Nephron (organoid): Measurements from ENCODE around the gene C2orf69.

Experiments
- H3K27ac Mint-ChIP-seq, 3 experiments: 2 replicates each; pipeline ENCODE4 v1.8.0; 2020; ENCODE audit warnings: mixed read lengths in 3 of 3, mild to moderate bottlenecking in 2 of 3, moderate library complexity in 1 of 3
- H3K27me3 Mint-ChIP-seq: 2 replicates; pipeline ENCODE4 v1.8.0; 2021; ENCODE audit warnings: low read depth, mild to moderate bottlenecking, moderate library complexity, mixed read lengths
- H3K36me3 Mint-ChIP-seq: 2 replicates; pipeline ENCODE4 v1.8.0; 2020; ENCODE audit warnings: low read depth, mixed read lengths
- H3K4me1 Mint-ChIP-seq: 2 replicates; pipeline ENCODE4 v1.8.0; 2020; ENCODE audit warnings: mixed read lengths
- H3K4me3 Mint-ChIP-seq, 3 experiments: 2 replicates each; pipeline ENCODE4 v1.8.0; 2020; ENCODE audit warnings: mild to moderate bottlenecking in 3 of 3, mixed read lengths in 3 of 3, moderate library complexity in 2 of 3
- H3K9me3 Mint-ChIP-seq: 2 replicates; pipeline ENCODE4 v1.8.0; 2020; ENCODE audit warnings: mixed read lengths
- TF ChIP-seq, protein P1 (sequence below), 3 experiments: fragments of 200-600 bp; sonication (generic); IDR thresholded peaks; one replicate each; pipeline ENCODE4 v1.5.0; 2021; ENCODE audit warnings: antibody characterized with exemption in 3 of 3; ENCODE audit not compliant: unreplicated experiment in 3 of 3

The C2orf69 gene

DNA sequence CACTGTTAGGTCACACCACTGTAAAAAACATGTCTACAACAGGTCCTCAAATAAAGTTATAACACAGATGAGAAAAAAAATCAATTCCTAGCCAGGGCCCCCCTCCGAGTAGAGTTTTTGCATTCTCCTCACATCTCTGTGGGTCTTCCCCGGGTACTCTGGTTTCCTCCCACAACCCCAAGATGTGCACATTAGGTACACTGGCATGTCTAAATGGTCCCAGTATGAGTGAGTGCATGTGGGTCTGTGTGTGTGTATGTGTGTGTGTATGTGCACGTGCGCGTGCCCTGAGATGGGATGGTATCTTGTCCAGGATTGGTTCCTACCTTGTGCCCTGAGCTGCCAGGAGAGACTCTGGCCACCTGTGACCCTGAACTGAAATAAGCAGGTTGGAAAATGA, 39.3 kb downstream of the C2orf69 start:
- H3K27ac Mint-ChIP-seq = no peak overlapping the region
- peak overlapping the region in 1 of 3 experiments; percentile 18 for H3K4me3 Mint-ChIP-seq
- peaks cover 17% of the 10 kb centered on the region for H3K4me1 Mint-ChIP-seq
- no peaks in the 10 kb centered on the region for H3K27me3 Mint-ChIP-seq
- H3K9me3 Mint-ChIP-seq = no peaks in the 10 kb centered on the region
- peaks cover 28% of the 10 kb centered on the region for H3K36me3 Mint-ChIP-seq
- TF ChIP-seq, protein P1, sequence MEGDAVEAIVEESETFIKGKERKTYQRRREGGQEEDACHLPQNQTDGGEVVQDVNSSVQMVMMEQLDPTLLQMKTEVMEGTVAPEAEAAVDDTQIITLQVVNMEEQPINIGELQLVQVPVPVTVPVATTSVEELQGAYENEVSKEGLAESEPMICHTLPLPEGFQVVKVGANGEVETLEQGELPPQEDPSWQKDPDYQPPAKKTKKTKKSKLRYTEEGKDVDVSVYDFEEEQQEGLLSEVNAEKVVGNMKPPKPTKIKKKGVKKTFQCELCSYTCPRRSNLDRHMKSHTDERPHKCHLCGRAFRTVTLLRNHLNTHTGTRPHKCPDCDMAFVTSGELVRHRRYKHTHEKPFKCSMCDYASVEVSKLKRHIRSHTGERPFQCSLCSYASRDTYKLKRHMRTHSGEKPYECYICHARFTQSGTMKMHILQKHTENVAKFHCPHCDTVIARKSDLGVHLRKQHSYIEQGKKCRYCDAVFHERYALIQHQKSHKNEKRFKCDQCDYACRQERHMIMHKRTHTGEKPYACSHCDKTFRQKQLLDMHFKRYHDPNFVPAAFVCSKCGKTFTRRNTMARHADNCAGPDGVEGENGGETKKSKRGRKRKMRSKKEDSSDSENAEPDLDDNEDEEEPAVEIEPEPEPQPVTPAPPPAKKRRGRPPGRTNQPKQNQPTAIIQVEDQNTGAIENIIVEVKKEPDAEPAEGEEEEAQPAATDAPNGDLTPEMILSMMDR (IDR thresholded peaks at IDR 0.05; ENCODE audit: unreplicated experiment in 3 of 3) = no peak

DNA sequence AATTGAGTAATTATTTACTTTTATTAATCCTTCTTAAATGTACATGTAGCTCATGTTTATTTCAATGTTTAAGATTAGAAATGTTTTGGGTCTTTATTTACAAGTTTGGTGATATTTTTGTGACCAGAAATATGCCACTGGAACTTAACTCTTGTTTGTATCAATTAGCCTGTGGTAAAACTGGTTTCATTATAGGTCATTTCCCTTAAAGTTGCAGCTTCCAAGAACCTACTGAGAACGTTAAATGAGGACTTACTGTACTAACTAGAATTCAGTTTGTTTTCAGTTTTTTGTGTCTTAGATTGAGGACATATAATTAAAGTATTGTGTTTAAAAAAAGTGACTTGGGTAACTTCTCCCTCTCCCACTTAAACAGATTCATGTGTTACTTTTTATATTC, 39.9 kb downstream of the C2orf69 start:
- H3K9me3 Mint-ChIP-seq = no peaks in the 10 kb centered on the region
- TF ChIP-seq, protein P1 (IDR thresholded peaks at IDR 0.05; ENCODE audit: unreplicated experiment in 3 of 3) = no peak
- H3K4me1 Mint-ChIP-seq = peaks cover 19% of the 10 kb centered on the region
- no peak overlapping the region for H3K4me3 Mint-ChIP-seq
- H3K27ac Mint-ChIP-seq = no peak overlapping the region
- no peaks in the 10 kb centered on the region for H3K27me3 Mint-ChIP-seq
- peaks cover 23% of the 10 kb centered on the region for H3K36me3 Mint-ChIP-seq

DNA sequence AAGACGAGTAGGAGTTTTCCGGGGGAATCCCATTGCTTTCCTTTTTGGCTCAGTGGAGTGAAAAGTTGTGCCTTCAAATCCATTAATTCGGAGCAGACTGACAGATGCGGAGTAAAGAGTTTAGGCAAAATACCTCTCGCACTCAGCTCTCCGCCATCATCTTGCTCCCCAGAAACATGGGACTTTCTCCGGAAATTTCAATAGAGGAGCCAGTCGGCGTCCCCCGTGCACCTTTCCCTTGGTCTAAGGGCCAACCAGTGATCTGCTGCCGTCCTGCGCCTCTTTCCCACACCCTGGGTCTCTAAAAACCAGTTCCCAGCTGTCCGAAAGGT, 43.9 kb downstream of the C2orf69 start:
- H3K36me3 Mint-ChIP-seq = peaks cover 18% of the 10 kb centered on the region
- TF ChIP-seq, protein P1 (IDR thresholded peaks at IDR 0.05; ENCODE audit: unreplicated experiment in 3 of 3) = no peak
- H3K4me3 Mint-ChIP-seq = peak overlapping the region; percentile 100
- H3K9me3 Mint-ChIP-seq = no peaks in the 10 kb centered on the region
- no peaks in the 10 kb centered on the region for H3K27me3 Mint-ChIP-seq
- H3K4me1 Mint-ChIP-seq = peaks cover 34% of the 10 kb centered on the region
- H3K27ac Mint-ChIP-seq = peak overlapping the region; percentile 97 to 99 (median 99)

DNA sequence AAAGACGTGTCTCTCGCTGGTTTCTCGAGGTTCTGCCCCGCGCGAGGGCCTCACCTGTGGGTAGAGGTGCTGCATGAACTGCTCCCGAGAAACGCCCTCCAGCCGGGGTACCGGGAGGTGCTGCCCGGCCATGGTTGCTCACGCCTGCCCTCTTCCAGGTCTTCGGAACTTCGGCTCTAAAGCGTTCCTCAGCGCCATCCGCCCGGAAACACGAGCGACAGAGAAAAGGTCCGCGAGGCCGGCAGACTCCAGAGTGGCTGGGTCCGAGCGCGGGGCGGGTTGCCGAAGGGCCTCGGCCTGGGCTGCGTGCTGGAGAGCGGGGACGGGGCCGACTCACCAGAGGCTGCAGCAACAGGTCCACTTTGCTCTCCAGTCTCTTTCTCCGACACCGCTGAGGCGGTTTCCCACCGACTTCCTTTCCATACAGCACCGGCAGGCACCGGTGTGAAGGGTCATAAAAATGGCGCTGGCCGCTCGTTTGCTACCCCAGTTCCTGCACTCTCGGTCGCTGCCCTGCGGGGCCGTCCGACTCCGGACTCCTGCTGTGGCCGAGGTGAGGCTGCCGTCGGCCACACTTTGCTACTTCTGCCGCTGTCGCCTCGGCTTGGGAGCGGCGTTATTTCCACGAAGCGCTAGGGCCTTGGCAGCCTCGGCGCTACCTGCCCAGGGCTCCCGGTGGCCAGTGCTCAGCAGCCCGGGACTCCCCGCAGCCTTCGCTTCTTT, 44.4 kb downstream of the C2orf69 start, which contains the start of the genes MAIP1 and TYW5:
Gene MAIP1, plus strand, starts transcription at position 244 of the 723 bp plus-strand sequence. Its CDS starts 217 bp downstream, at position 461.
Gene TYW5, minus strand, starts transcription at position 153 of the 723 bp plus-strand sequence. Its CDS starts 21 bp downstream, at position 132.
- no peaks in the 10 kb centered on the region for H3K27me3 Mint-ChIP-seq
- H3K27ac Mint-ChIP-seq = peak within 1 kb of the TSS; percentile 97 to 99 (median 99)
- peaks cover 15% of the 10 kb centered on the region for H3K36me3 Mint-ChIP-seq
- TF ChIP-seq, protein P1 (IDR thresholded peaks at IDR 0.05; ENCODE audit: unreplicated experiment in 3 of 3) = peak in 2 of 3 experiments; percentile 13 to 46
- peak within 1 kb of the TSS; percentile 100 for H3K4me3 Mint-ChIP-seq
- H3K4me1 Mint-ChIP-seq = peaks cover 34% of the 10 kb centered on the region
- no peaks in the 10 kb centered on the region for H3K9me3 Mint-ChIP-seq

DNA sequence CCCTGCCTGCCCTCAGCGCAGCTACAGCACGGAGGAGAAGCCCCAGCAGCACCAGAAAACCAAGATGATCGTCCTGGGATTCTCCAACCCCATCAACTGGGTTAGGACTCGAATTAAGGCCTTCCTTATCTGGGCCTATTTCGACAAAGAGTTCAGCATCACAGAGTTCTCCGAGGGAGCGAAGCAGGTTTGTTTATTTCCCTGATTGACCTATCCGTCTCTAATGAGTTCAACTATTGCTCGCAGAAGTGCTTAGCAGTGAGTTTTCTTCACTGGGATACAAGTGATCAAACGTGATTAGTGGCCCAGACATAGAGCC, 44.9 kb downstream of the C2orf69 start:
- peak overlapping the region; percentile 97 to 99 (median 99) for H3K27ac Mint-ChIP-seq
- H3K4me3 Mint-ChIP-seq = peak overlapping the region; percentile 100
- H3K27me3 Mint-ChIP-seq = no peaks in the 10 kb centered on the region
- TF ChIP-seq, protein P1 (IDR thresholded peaks at IDR 0.05; ENCODE audit: unreplicated experiment in 3 of 3) = no peak
- H3K9me3 Mint-ChIP-seq = no peaks in the 10 kb centered on the region
- H3K4me1 Mint-ChIP-seq = peaks cover 34% of the 10 kb centered on the region
- peaks cover 17% of the 10 kb centered on the region for H3K36me3 Mint-ChIP-seq

DNA sequence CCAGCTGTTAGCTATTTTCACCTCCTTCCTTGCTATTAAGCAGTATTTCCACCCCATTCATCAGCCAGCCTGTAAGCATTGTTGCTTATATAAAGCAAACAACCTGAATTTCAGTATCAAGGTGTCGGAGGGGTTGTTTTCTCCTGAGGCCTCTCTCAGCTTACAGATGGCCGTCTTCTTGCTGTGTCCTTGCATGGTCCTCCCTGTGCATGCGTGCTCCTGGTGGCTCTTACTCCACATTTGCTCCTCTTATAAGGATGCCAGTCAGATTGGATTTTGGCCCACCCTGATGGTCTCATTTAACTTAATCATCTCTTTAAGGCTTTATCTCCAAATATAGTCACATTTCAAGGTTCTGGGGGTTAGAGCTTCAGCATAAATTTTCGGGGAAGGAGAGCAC, 46.9 kb downstream of the C2orf69 start:
- Mint-ChIP-seq H3K36me3 (peaks cover 31% of the 10 kb centered on the region), H3K27ac (peak overlapping the region in 1 of 3 experiments; percentile 12), H3K4me3 (peak overlapping the region; percentile 76 to 100 (median 100)), H3K9me3 (no peaks in the 10 kb centered on the region), H3K27me3 (no peaks in the 10 kb centered on the region), H3K4me1 (peaks cover 34% of the 10 kb centered on the region)
- TF ChIP-seq, protein P1 (IDR thresholded peaks at IDR 0.05; ENCODE audit: unreplicated experiment in 3 of 3) = no peak
